HEK293T (cell line): ENCODE results near the gene HOXB6.

ENCODE experiments used
- CTCF ChIA-PET: fragments of 350-600 bp; formaldehyde crosslinking; extraction: SDS; loops from one replicate; lab custom pipeline; 2021; ENCODE audit warnings: antibody characterized with exemption, inconsistent platforms; lab: Yijun Ruan, JAX
- POLR2A ChIA-PET: fragments of 350-600 bp; formaldehyde crosslinking; extraction: SDS; loops from one replicate; lab custom pipeline; 2020; ENCODE audit warnings: antibody characterized with exemption, inconsistent platforms; lab: Yijun Ruan, JAX
- DNase-seq: peaks from one replicate; pipeline ENCODE4 v3.0.0; 2012; ENCODE audit warnings: mixed read lengths; ENCODE audit errors: extremely low spot score
- ARNT ChIP-seq: fragments of 450-650 bp; IDR thresholded peaks from 2 replicates; pipeline ENCODE4 v1.6.1; 2017; ENCODE audit warnings: mild to moderate bottlenecking
- BHLHE40 ChIP-seq: fragments of 450-650 bp; IDR thresholded peaks from 2 replicates; pipeline ENCODE4 v1.6.1; 2016; ENCODE audit warnings: mild to moderate bottlenecking, moderate library complexity, borderline replicate concordance
- CTBP1 ChIP-seq: fragments of 450-650 bp; IDR thresholded peaks from 2 replicates; pipeline ENCODE4 v1.6.1; 2016; ENCODE audit warnings: borderline replicate concordance
- ELF4 ChIP-seq: fragments of 450-650 bp; IDR thresholded peaks from 2 replicates; pipeline ENCODE4 v1.6.1; 2017; ENCODE audit warnings: antibody characterized with exemption
- FOXA1 ChIP-seq: fragments of 450-650 bp; IDR thresholded peaks from 2 replicates; pipeline ENCODE4 v1.6.1; 2016; ENCODE audit warnings: mild to moderate bottlenecking
- FOXK2 ChIP-seq: fragments of 450-650 bp; IDR thresholded peaks from 2 replicates; pipeline ENCODE4 v1.6.1; 2016; ENCODE audit warnings: mild to moderate bottlenecking
- FOXM1 ChIP-seq: fragments of 450-650 bp; IDR thresholded peaks from 2 replicates; pipeline ENCODE4 v1.6.1; 2017; ENCODE audit warnings: mild to moderate bottlenecking, borderline replicate concordance
- HDGF ChIP-seq: fragments of 450-650 bp; IDR thresholded peaks from 2 replicates; pipeline ENCODE4 v1.6.1; 2017; ENCODE audit warnings: antibody characterized with exemption, borderline replicate concordance
- L3MBTL2 ChIP-seq: fragments of 450-650 bp; conservative IDR thresholded peaks from 2 replicates; pipeline ENCODE4 v1.6.1; 2016; ENCODE audit warnings: mild to moderate bottlenecking
- LEF1 ChIP-seq: fragments of 450-650 bp; IDR thresholded peaks from 2 replicates; pipeline ENCODE4 v1.6.1; 2017; ENCODE audit warnings: mild to moderate bottlenecking, borderline replicate concordance
- NFRKB ChIP-seq: fragments of 450-650 bp; IDR thresholded peaks from 2 replicates; pipeline ENCODE4 v1.6.1; 2016; ENCODE audit warnings: mild to moderate bottlenecking, moderate library complexity
- PKNOX1 ChIP-seq: fragments of 450-650 bp; IDR thresholded peaks from 2 replicates; pipeline ENCODE4 v1.6.1; 2016
- SP1 ChIP-seq: fragments of 450-650 bp; IDR thresholded peaks from 2 replicates; pipeline ENCODE4 v1.6.1; 2017
- SUZ12 ChIP-seq: fragments of 450-650 bp; IDR thresholded peaks from 2 replicates; pipeline ENCODE4 v1.6.1; 2016; ENCODE audit warnings: mild to moderate bottlenecking
- TARDBP ChIP-seq: fragments of 450-650 bp; IDR thresholded peaks from 2 replicates; pipeline ENCODE4 v1.6.1; 2016
- ZNF384 ChIP-seq: fragments of 450-650 bp; IDR thresholded peaks from 2 replicates; pipeline ENCODE4 v1.6.1; 2016

Gene HOXB6

GRCh38 chr17:48605409-48605919, 678 bp upstream of the HOXB6 start:
- POLR2A ChIA-PET = interaction anchor here (0.7 to 1.2 kb wide), 2 partner anchors 9 to 383 kb away, joined by 3 read pairs; no protein-coding TSS in a partner anchor
- no peak for TF ChIP-seq ELF4
- TF ChIP-seq L3MBTL2 = peak; percentile 79
- no peak for TF ChIP-seq LEF1
- no peak for DNase-seq
- CTCF ChIA-PET = no interaction called here

GRCh38 chr17:48603959-48604769, 622 bp downstream of the HOXB6 start:
- DNase-seq = no peak
- TF ChIP-seq TARDBP (no peak), SUZ12 (no peak), ELF4 (no peak), LEF1 (no peak), L3MBTL2 (no peak), ZNF384 (no peak), SP1 (no peak), ARNT (no peak), FOXK2 (no peak), CTBP1 (no peak), BHLHE40 (no peak), FOXA1 (no peak), FOXM1 (no peak), PKNOX1 (no peak), NFRKB (no peak), HDGF (no peak)
- POLR2A ChIA-PET = interaction anchor here (0.9 kb wide), 1 partner anchor 58 kb away, joined by 3 read pairs; no protein-coding TSS in a partner anchor
- CTCF ChIA-PET = interaction anchor here (1.0 kb wide), 1 partner anchor 309 kb away, joined by 3 read pairs; no protein-coding TSS in a partner anchor

GRCh38 chr17:48601539-48602425, 3.0 kb downstream of the HOXB6 start:
- CTCF ChIA-PET = interaction anchor here (0.6 to 2.0 kb wide), 6 partner anchors 14 to 373 kb away, joined by 3 to 8 read pairs (median 3); no protein-coding TSS in a partner anchor
- POLR2A ChIA-PET = interaction anchor here (1.2 to 1.9 kb wide), 2 partner anchors 8 to 501 kb away, joined by 5 to 14 read pairs; partner anchors contain the start of genes CBX1 and HOXB7
- TF ChIP-seq TARDBP (no peak), ELF4 (no peak), ARNT (no peak), PKNOX1 (no peak), CTBP1 (no peak), SP1 (no peak), FOXK2 (no peak), FOXA1 (no peak), BHLHE40 (no peak), HDGF (no peak), NFRKB (no peak), FOXM1 (no peak), LEF1 (no peak), SUZ12 (no peak), ZNF384 (no peak), L3MBTL2 (no peak)
- no peak for DNase-seq

GRCh38 chr17:48601207-48601538, 3.6 kb downstream of the HOXB6 start:
- TF ChIP-seq TARDBP (no peak), L3MBTL2 (no peak), FOXM1 (no peak), ARNT (no peak), CTBP1 (no peak), ELF4 (no peak)
- CTCF ChIA-PET = interaction anchor here (0.6 to 2.0 kb wide), 6 partner anchors 14 to 373 kb away, joined by 3 to 8 read pairs (median 3); no protein-coding TSS in a partner anchor
- DNase-seq = no peak
- POLR2A ChIA-PET = interaction anchor here (1.2 to 1.9 kb wide), 2 partner anchors 9 to 500 kb away, joined by 5 to 14 read pairs; partner anchors contain the start of genes CBX1 and HOXB7

- no peak for DNase-seq
- ChIA-PET POLR2A (interaction anchor here (1.9 kb wide), 1 partner anchor 10 kb away, joined by 14 read pairs; the partner anchor contains the start of gene HOXB7), CTCF (interaction anchor here (0.6 to 2.0 kb wide), 5 partner anchors 13 to 372 kb away, joined by 3 to 8 read pairs (median 3); no protein-coding TSS in a partner anchor)
- TF ChIP-seq SUZ12 (no peak), L3MBTL2 (no peak), ELF4 (no peak), ARNT (no peak), CTBP1 (no peak; the same call in 1 of the 2 replicates), ZNF384 (no peak), FOXM1 (no peak), TARDBP (no peak; the same call in 1 of the 2 replicates), SP1 (no peak), PKNOX1 (no peak), BHLHE40 (no peak), FOXK2 (no peak), HDGF (no peak), NFRKB (no peak), FOXA1 (no peak)
These were observed 4.3 kb downstream of the HOXB6 start for GRCh38 chr17:48600244-48601098.
